Ovary (tissue), 3 donors: ENCODE data around the gene DISC1.

Experiments
- CTCF ChIP-seq, 3 donors: fragments of 450-650 bp in 2 of 3; fragments of 200-600 bp in 1 of 3; IDR thresholded peaks; one replicate each; pipeline versions ENCODE4 v1.5.1 to v1.8.0; 2016 to 2022; ENCODE audit warnings: antibody characterized with exemption in 3 of 3, mild to moderate bottlenecking in 1 of 3
- EP300 ChIP-seq: sonication (generic); formaldehyde crosslinking; IDR thresholded peaks from one replicate; pipeline ENCODE4 v1.6.1; 2017; ENCODE audit warnings: antibody characterized with exemption
- POLR2A ChIP-seq: fragments of 450-650 bp; IDR thresholded peaks from one replicate; pipeline ENCODE4 v1.6.1; 2017; ENCODE audit warnings: antibody characterized with exemption, mild to moderate bottlenecking, moderate library complexity
- donor health status: DM: no; HTN: no; CAD: no.

GRCh38 chr1:231893400-231894102 lies 267.0 kb downstream of the DISC1 start:
- TF ChIP-seq POLR2A, result no peak
- TF ChIP-seq CTCF (IDR thresholded peaks at IDR 0.05), result no peak
- TF ChIP-seq EP300, result no peak
